Kidney (tissue), 14 donors: ENCODE data around the gene PSMD8. TPM values are rescaled to one million over a fixed set of nuclear protein-coding genes. Genes with fewer than 3 reads are reported as not detected.

Experiments used
- DNase-seq, 5 donors: peaks; one replicate each; pipeline ENCODE4 v3.0.0-alpha.2; 2013 to 2020
- FAIRE-seq: peaks from 2 replicates; lab custom pipeline; 2012; peaks lifted over from hg19 to GRCh38; lab: Jason Lieb, UNC
- H3K27ac ChIP-seq, 2 donors: one replicate each; pipeline ENCODE4 v1.7.0; 2013; ENCODE audit warnings: low read depth in 2 of 2, low read length in 2 of 2, inconsistent platforms in 1 of 2
- H3K27me3 ChIP-seq: one replicate; pipeline ENCODE4 v1.7.1; 2013; ENCODE audit warnings: low read length, inconsistent platforms; ENCODE audit not compliant: control insufficient read depth, insufficient read depth
- H3K36me3 ChIP-seq, 3 donors: one replicate each; pipeline versions ENCODE4 v1.7.0 to v1.7.1; 2013; ENCODE audit warnings: low read length in 3 of 3, control low read depth in 1 of 3, inconsistent platforms in 1 of 3; ENCODE audit not compliant: insufficient read depth in 3 of 3, control insufficient read depth in 2 of 3
- H3K4me1 ChIP-seq, 3 donors: one replicate each; pipeline versions ENCODE4 v1.7.0 to v1.7.1; 2013; ENCODE audit warnings: low read length in 3 of 3, inconsistent platforms in 1 of 3, low read depth in 1 of 3; ENCODE audit not compliant: control insufficient read depth in 2 of 3, insufficient read depth in 2 of 3
- H3K4me3 ChIP-seq, 3 donors: one replicate each; pipeline versions ENCODE4 v1.7.0 to v1.8.1; 2013; ENCODE audit warnings: low read length in 3 of 3, control low read depth in 1 of 3, inconsistent platforms in 1 of 3
- H3K9ac ChIP-seq, 3 donors: one replicate each; pipeline versions ENCODE4 v1.7.0 to v1.7.1; 2013; ENCODE audit warnings: low read length in 3 of 3, control low read depth in 1 of 3, inconsistent platforms in 1 of 3
- H3K9me3 ChIP-seq, 3 donors: one replicate each; pipeline versions ENCODE4 v1.7.0 to v1.7.1; 2013; ENCODE audit warnings: low read length in 3 of 3, control low read depth in 1 of 3, inconsistent platforms in 1 of 3; ENCODE audit not compliant: control insufficient read depth in 2 of 3, insufficient read depth in 1 of 3
- intact Hi-C: fragments of 100-400 bp; cut with DNase I; formaldehyde crosslinking; loops from one replicate; pipeline ENCODE4 v1.11.1; 2022
- polyA plus RNA-seq: library from polyadenylated mRNA; stranded (reverse); fragments of 350-450 nt; fragmentation: Illumina TruSeq; extraction: RNeasy Lipid Tissue Mini Kit (QIAGEN cat#74804); gene quantifications from one replicate; pipeline ENCODE4 v1.2.3, GENCODE V29; 2014; ENCODE audit warnings: low read depth, low replicate concordance; ENCODE audit not compliant: insufficient read depth
- total RNA-seq: library from RNA; stranded (reverse); fragmentation: NEBNext Ultra II Directional; extraction: Animal tissue kit (Norgen Biotek cat#: 25700); gene quantifications from one replicate; pipeline ENCODE4 v1.2.1, GENCODE V29; 2021
- TF ChIP-seq, protein P1 (sequence below): IDR thresholded peaks from 3 replicates; pipeline ENCODE4 v1.5.1; 2012; ENCODE audit warnings: mild to moderate bottlenecking, moderate library complexity, borderline replicate concordance; ENCODE audit not compliant: insufficient read depth; ENCODE audit errors: extremely low read depth
- donor health status: control.
- donor health status: control.
- donor health status: control.
- donor health status: control.
- donor health status: control.
- donor health status: DM: yes; HTN: yes; CAD: no.
- donor health status: Normal renal cell carcinoma (clear cell type).

Gene PSMD8
- total and polyA plus RNA-seq, 2 donors from 2014 or later, result 126 to 217 TPM

DNA sequence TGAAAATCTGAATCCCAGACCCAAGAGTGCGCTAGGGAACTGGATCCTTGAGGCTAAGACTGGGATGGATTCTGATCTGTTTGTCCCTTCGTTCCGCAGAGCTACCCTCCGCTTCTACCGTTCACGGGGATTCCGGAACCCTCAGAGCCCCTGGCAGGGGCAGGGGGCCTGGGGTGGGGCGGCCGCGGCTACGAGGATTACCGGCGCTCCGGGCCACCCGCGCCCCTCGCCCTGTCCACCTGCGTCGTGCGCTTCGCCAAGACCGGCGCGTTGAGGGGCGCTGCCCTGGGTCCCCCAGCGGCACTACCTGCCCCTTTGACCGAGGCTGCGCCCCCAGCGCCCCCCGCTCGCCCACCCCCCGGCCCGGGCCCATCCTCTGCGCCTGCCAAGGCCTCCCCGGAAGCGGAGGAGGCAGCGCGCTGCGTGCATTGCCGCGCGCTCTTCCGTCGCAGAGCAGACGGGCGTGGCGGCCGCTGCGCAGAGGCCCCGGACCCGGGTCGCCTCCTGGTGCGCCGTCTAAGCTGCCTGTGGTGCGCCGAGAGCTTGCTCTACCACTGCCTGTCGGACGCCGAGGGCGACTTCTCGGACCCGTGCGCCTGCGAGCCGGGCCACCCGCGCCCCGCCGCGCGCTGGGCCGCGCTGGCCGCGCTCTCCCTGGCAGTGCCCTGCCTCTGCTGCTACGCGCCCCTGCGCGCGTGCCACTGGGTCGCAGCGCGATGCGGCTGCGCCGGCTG, 21.2 kb downstream of the PSMD8 start:
- Histone ChIP-seq H3K4me1 (no peaks in the 10 kb centered on the region), H3K4me3 (no peak overlapping the region), H3K27me3 (peaks cover 13% of the 10 kb centered on the region), H3K27ac (no peak overlapping the region), H3K9me3 (no peaks in the 10 kb centered on the region), H3K9ac (no peak overlapping the region), H3K36me3 (no peaks in the 10 kb centered on the region)
- intact Hi-C loops, result loop anchor here (10.0 kb wide), 1 partner anchor 229 kb away; no protein-coding TSS in a partner anchor
- DNase-seq, result peak in 3 of 5 donors; percentile 31 to 64 (median 59)
- no peak for FAIRE-seq
- TF ChIP-seq, protein P1, sequence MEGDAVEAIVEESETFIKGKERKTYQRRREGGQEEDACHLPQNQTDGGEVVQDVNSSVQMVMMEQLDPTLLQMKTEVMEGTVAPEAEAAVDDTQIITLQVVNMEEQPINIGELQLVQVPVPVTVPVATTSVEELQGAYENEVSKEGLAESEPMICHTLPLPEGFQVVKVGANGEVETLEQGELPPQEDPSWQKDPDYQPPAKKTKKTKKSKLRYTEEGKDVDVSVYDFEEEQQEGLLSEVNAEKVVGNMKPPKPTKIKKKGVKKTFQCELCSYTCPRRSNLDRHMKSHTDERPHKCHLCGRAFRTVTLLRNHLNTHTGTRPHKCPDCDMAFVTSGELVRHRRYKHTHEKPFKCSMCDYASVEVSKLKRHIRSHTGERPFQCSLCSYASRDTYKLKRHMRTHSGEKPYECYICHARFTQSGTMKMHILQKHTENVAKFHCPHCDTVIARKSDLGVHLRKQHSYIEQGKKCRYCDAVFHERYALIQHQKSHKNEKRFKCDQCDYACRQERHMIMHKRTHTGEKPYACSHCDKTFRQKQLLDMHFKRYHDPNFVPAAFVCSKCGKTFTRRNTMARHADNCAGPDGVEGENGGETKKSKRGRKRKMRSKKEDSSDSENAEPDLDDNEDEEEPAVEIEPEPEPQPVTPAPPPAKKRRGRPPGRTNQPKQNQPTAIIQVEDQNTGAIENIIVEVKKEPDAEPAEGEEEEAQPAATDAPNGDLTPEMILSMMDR, result no peak

DNA sequence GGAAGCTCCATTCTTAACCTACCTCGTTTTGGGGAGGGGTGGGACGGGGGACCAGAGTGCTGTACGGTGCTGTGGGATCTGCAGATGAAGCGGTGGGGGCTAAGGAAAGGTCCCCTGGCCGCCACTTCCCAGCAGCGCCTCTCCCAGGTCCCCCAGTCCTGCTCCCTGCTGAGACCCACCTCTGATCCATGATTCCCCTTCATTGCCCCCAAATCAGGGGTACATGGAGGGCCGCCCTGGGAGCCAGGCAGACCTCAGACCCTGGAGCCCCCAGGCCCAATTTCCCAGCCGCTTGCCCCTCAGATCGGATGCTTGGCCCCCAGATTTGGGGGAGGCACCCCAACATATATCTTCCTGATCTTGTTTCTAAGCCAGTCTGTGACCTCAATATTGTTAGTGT, 24.7 kb downstream of the PSMD8 start:
- TF ChIP-seq, protein P1, result no peak
- DNase-seq (no peak), FAIRE-seq (no peak)
- peaks cover 9% of the 10 kb centered on the region for H3K27me3 ChIP-seq
- intact Hi-C loops, result loop anchor here (10.0 kb wide), 1 partner anchor 226 kb away; no protein-coding TSS in a partner anchor
- no peak overlapping the region for H3K9ac ChIP-seq
- no peaks in the 10 kb centered on the region for H3K4me1 ChIP-seq
- no peaks in the 10 kb centered on the region for H3K9me3 ChIP-seq
- no peak overlapping the region for H3K4me3 ChIP-seq
- H3K36me3 ChIP-seq, result no peaks in the 10 kb centered on the region
- no peak overlapping the region for H3K27ac ChIP-seq

DNA sequence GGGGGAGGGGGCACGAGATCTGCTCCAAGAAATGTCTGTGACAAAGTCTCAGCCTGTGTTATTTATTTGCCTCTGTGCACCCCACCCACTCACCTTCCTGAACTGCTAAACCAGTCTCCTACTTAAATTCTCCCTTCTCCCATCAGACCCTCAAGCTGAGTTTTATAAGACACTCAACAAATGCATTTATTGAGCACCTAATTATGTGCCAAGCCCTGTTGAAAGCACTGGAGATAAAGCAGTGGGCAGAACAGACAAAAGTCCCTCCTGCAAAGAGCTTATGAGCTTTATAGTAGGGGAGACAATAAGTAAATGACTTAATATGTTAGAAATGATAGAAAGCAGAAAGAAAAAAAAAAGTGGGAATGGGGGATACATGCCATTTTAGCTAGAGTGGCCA, 25.2 kb downstream of the PSMD8 start:
- no peaks in the 10 kb centered on the region for H3K9me3 ChIP-seq
- peaks cover 6% of the 10 kb centered on the region for H3K27me3 ChIP-seq
- TF ChIP-seq, protein P1, result no peak
- FAIRE-seq (no peak), DNase-seq (no peak)
- intact Hi-C loops, result loop anchor here (10.0 kb wide), 1 partner anchor 225 kb away; no protein-coding TSS in a partner anchor
- no peak overlapping the region for H3K9ac ChIP-seq
- no peak overlapping the region for H3K27ac ChIP-seq
- no peaks in the 10 kb centered on the region for H3K4me1 ChIP-seq
- H3K36me3 ChIP-seq, result no peaks in the 10 kb centered on the region
- H3K4me3 ChIP-seq, result no peak overlapping the region

DNA sequence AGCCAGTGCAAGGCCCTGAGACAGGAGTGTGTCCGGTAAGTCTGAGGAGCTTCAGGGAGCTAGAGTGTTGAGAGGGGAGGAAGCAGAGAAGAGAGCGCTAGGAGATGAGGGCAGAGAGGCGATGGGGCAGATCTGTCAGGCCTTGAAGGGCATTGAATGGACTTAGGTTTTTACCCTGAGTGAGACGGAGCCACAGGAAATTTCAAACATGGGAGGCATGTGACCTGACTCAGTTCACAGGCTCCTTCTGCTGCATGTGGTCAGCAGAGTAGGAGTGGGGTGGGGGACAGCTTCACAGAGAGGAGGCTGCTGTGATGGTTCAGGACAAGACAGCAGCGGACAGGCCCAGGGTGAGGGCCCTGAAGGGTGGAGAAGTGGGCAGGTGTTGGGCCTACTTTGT, 26.0 kb downstream of the PSMD8 start:
- no peak for FAIRE-seq
- H3K36me3 ChIP-seq, result no peaks in the 10 kb centered on the region
- no peak overlapping the region for H3K4me3 ChIP-seq
- H3K27ac ChIP-seq, result no peak overlapping the region
- TF ChIP-seq, protein P1, result no peak
- no peaks in the 10 kb centered on the region for H3K9me3 ChIP-seq
- H3K27me3 ChIP-seq, result peaks cover 4% of the 10 kb centered on the region
- intact Hi-C loops, result no loop called here
- no peak for DNase-seq
- H3K4me1 ChIP-seq, result no peaks in the 10 kb centered on the region
- no peak overlapping the region for H3K9ac ChIP-seq
